HCEC 1CT (cell line): Measurements from ENCODE around the gene ZNHIT6.

ENCODE experiments used
- DNase-seq: peaks from one replicate; pipeline ENCODE4 v3.0.0-alpha.2; 2017

Gene ZNHIT6

GRCh38 chr1:85616736-85617135, 91.5 kb downstream of the ZNHIT6 start:
- DNase-seq = no peak

GRCh38 chr1:85616364-85616705, 91.9 kb downstream of the ZNHIT6 start:
- no peak for DNase-seq

GRCh38 chr1:85615586-85616363, 92.5 kb downstream of the ZNHIT6 start:
- no peak for DNase-seq

GRCh38 chr1:85612704-85613361, 95.4 kb downstream of the ZNHIT6 start:
- DNase-seq = peak; percentile 91

- peak; percentile 100 for DNase-seq
Measured at GRCh38 chr1:85611856-85612255, 96.4 kb downstream of the ZNHIT6 start.

GRCh38 chr1:85611425-85611824, 96.8 kb downstream of the ZNHIT6 start:
- peak; percentile 84 for DNase-seq

GRCh38 chr1:85609976-85610375, 98.3 kb downstream of the ZNHIT6 start:
- DNase-seq = no peak

GRCh38 chr1:85608851-85609250, 99.4 kb downstream of the ZNHIT6 start:
- DNase-seq = no peak

GRCh38 chr1:85607921-85608265, 100.3 kb downstream of the ZNHIT6 start:
- no peak for DNase-seq

- DNase-seq = peak; percentile 99
Measured at GRCh38 chr1:85607126-85607920, 100.9 kb downstream of the ZNHIT6 start.

GRCh38 chr1:85606414-85606800, 101.8 kb downstream of the ZNHIT6 start:
- peak; percentile 36 for DNase-seq

- no peak for DNase-seq
Measured at GRCh38 chr1:85605484-85606413, 102.5 kb downstream of the ZNHIT6 start.

- no peak for DNase-seq
Measured at GRCh38 chr1:85604298-85604997, 103.8 kb downstream of the ZNHIT6 start.

GRCh38 chr1:85603086-85603880, 105.0 kb downstream of the ZNHIT6 start:
- DNase-seq = no peak

GRCh38 chr1:85602571-85602970, 105.7 kb downstream of the ZNHIT6 start:
- DNase-seq = no peak

GRCh38 chr1:85601901-85602300, 106.3 kb downstream of the ZNHIT6 start:
- DNase-seq = no peak

GRCh38 chr1:85599681-85600080, 108.6 kb downstream of the ZNHIT6 start:
- no peak for DNase-seq
